ENCODE measurements around the gene EFTUD2.

DNA sequence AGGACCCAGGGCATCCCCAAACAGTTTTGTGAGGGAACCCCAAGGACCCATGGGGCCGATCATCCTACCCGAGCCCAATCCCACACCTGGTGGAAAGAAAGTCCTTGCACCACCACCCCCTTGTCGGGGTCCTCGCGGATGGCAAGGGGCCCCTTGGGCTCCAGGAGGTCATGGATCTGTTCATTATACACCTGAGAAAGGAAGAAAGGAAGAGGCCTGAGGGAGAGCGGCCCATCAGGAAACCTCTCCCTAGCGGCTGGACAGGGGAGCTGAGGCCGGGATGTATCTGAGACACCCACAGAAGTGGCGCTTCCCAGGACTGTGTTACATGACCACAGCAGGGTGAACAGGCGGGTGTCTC lies 35.5 kb upstream of the EFTUD2 start:
- TF ChIP-seq, protein P1, sequence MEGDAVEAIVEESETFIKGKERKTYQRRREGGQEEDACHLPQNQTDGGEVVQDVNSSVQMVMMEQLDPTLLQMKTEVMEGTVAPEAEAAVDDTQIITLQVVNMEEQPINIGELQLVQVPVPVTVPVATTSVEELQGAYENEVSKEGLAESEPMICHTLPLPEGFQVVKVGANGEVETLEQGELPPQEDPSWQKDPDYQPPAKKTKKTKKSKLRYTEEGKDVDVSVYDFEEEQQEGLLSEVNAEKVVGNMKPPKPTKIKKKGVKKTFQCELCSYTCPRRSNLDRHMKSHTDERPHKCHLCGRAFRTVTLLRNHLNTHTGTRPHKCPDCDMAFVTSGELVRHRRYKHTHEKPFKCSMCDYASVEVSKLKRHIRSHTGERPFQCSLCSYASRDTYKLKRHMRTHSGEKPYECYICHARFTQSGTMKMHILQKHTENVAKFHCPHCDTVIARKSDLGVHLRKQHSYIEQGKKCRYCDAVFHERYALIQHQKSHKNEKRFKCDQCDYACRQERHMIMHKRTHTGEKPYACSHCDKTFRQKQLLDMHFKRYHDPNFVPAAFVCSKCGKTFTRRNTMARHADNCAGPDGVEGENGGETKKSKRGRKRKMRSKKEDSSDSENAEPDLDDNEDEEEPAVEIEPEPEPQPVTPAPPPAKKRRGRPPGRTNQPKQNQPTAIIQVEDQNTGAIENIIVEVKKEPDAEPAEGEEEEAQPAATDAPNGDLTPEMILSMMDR (IDR thresholded peaks at IDR 0.05; ENCODE audit: low read length) = no peak
- no peak for TF ChIP-seq EZH2 (IDR thresholded peaks at IDR 0.05; ENCODE audit: borderline replicate concordance, low read length)
